ENCODE results near the gene OR2L13.

DNA sequence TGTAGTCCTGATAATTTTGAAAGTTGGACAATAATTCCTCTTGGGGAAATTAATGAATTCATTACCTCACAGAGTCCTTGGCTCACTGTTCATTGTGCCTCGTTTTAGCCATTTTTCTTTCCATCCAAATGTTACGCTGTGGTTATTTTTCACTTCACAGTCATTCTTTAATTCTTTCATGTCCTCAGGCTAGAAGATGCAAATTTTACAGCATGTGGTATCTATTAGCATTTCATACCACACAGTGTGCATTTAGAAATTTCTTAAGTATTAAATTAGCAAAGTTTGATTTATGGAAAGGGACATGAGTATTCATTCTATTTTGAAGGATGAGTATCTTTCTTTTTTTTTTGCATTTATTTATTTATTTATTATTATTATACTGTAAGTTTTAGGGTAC, 29.9 kb upstream of the OR2L13 start:
- no peak for TF ChIP-seq POLR2AphosphoS5 (IDR thresholded peaks at IDR 0.05; ENCODE audit: insufficient read depth, low read depth, low read length)
- no peak for TF ChIP-seq CTCF (IDR thresholded peaks at IDR 0.05; ENCODE audit: extremely low read depth in 1 of 2, insufficient read depth in 1 of 2, low read depth in 1 of 2, low read length in 2 of 2)
- no peak for TF ChIP-seq MAX (IDR thresholded peaks at IDR 0.05; ENCODE audit: insufficient read depth, insufficient read length)
- no peak for TF ChIP-seq POLR2A (IDR thresholded peaks at IDR 0.05; ENCODE audit: low read depth, low read length)
- TF ChIP-seq EZH2 (IDR thresholded peaks at IDR 0.05; ENCODE audit: borderline replicate concordance, low read depth, low read length, severe bottlenecking), result no peak
- no peak for TF ChIP-seq JUN (IDR thresholded peaks at IDR 0.05; ENCODE audit: borderline replicate concordance, insufficient read depth, insufficient read length, low read depth)
- no peak for TF ChIP-seq FOS (IDR thresholded peaks at IDR 0.05; ENCODE audit: borderline replicate concordance, insufficient read depth, low read length)

Data from endothelial cell of umbilical vein (primary cell).